A549 (cell line): ENCODE results near the gene PHACTR2.

Experiments
- MYC ChIP-seq: IDR thresholded peaks from 2 replicates; pipeline ENCODE4 v1.6.1; 2012; ENCODE audit warnings: mild to moderate bottlenecking, inconsistent platforms, low read length, improper control_type of control experiment, borderline replicate concordance
- POLR2AphosphoS2 ChIP-seq: conservative IDR thresholded peaks from 2 replicates; pipeline ENCODE4 v1.6.1; 2012; ENCODE audit warnings: low read length, improper control_type of control experiment, inconsistent platforms
- RCOR1 ChIP-seq: fragments of 150-350 bp; IDR thresholded peaks from 2 replicates; pipeline ENCODE4 v1.6.1; 2014; ENCODE audit warnings: antibody characterized with exemption, low read length, low read depth
- TF ChIP-seq, protein P1 (sequence below): fragments of >200 bp; sonication (Bioruptor Twin); formaldehyde crosslinking; IDR thresholded peaks from 3 replicates; pipeline ENCODE4 v1.5.1; 2016
- TF ChIP-seq, protein P2 (sequence below): fragments of 250-450 bp; sonication (Bioruptor Pico); IDR thresholded peaks from 2 replicates; pipeline ENCODE4 v1.5.0; 2021; ENCODE audit warnings: mild to moderate bottlenecking, moderate library complexity, borderline replicate concordance

DNA sequence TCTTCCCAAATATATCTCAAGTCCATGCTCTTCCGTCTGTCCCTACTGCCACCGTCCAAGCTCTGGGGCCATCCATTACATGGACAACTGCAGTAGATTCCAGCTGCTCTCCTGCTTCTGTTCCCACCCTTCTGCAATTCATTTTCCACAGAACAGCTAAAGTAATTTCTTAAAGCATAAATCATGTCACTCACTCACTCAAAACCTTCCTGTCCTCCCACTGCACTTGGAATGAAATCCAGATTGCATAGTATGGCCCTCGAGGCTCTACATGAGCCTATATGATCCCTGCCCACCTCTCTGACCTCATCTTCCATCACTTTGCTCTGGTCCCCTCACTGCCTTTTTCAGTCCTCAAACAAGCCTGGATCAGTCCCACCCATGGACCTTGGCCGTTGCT, 10.9 kb downstream of the PHACTR2 start:
- TF ChIP-seq MYC (no peak), POLR2AphosphoS2 (no peak), RCOR1 (no peak)
- TF ChIP-seq, protein P1, sequence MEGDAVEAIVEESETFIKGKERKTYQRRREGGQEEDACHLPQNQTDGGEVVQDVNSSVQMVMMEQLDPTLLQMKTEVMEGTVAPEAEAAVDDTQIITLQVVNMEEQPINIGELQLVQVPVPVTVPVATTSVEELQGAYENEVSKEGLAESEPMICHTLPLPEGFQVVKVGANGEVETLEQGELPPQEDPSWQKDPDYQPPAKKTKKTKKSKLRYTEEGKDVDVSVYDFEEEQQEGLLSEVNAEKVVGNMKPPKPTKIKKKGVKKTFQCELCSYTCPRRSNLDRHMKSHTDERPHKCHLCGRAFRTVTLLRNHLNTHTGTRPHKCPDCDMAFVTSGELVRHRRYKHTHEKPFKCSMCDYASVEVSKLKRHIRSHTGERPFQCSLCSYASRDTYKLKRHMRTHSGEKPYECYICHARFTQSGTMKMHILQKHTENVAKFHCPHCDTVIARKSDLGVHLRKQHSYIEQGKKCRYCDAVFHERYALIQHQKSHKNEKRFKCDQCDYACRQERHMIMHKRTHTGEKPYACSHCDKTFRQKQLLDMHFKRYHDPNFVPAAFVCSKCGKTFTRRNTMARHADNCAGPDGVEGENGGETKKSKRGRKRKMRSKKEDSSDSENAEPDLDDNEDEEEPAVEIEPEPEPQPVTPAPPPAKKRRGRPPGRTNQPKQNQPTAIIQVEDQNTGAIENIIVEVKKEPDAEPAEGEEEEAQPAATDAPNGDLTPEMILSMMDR, result no peak
- TF ChIP-seq, protein P2, sequence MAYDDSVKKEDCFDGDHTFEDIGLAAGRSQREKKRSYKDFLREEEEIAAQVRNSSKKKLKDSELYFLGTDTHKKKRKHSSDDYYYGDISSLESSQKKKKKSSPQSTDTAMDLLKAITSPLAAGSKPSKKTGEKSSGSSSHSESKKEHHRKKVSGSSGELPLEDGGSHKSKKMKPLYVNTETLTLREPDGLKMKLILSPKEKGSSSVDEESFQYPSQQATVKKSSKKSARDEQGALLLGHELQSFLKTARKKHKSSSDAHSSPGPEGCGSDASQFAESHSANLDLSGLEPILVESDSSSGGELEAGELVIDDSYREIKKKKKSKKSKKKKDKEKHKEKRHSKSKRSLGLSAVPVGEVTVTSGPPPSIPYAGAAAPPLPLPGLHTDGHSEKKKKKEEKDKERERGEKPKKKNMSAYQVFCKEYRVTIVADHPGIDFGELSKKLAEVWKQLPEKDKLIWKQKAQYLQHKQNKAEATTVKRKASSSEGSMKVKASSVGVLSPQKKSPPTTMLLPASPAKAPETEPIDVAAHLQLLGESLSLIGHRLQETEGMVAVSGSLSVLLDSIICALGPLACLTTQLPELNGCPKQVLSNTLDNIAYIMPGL, result no peak
